HG03571 (cell line): Measurements from ENCODE around the gene IL1R1.

ENCODE experiments used
- ATAC-seq: cut with Tn5 transposase; IDR thresholded peaks from one replicate; pipeline ENCODE4 v1.9.1; 2021; ENCODE audit not compliant: unreplicated experiment

Gene IL1R1

DNA sequence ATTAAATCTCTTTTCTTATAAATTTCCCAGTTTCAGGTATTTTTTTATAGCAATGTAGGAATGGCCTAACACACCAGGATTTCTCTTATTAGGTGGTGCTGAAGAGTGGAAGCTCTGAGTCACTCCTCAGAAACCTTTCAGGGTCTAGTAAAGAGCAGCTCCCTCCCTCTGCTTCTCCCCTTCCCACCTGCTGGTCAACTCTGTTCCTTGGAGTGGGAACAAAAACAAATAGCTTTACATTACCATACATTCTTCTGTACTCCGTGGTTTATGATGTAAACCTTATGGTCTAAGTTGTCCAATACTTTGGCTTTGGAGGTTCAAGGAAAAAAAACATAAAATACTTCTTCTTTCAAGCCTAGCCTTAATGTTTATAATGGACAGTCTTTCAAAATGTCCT lies 2.7 kb upstream of the IL1R1 start:
- ATAC-seq = no peak

DNA sequence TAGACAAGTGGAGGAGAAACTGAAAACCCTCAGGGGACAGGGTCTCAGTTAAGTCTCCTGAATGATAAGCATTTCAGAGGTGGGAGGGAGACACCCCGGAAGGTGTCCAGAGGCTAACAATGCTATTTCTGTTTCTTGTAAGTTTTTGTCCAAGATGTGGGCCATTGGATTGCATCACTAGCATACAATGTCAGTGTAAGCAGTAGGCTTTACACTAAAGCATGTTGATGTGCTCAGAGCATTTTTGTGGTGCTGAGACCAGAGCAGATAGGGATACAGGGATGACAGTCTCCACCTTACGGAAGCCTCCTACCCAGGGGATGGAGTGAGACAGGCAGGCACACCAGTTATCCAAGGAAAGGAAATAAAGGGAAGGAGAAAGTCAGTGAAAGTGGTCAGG lies 2.2 kb upstream of the IL1R1 start:
- no peak for ATAC-seq

DNA sequence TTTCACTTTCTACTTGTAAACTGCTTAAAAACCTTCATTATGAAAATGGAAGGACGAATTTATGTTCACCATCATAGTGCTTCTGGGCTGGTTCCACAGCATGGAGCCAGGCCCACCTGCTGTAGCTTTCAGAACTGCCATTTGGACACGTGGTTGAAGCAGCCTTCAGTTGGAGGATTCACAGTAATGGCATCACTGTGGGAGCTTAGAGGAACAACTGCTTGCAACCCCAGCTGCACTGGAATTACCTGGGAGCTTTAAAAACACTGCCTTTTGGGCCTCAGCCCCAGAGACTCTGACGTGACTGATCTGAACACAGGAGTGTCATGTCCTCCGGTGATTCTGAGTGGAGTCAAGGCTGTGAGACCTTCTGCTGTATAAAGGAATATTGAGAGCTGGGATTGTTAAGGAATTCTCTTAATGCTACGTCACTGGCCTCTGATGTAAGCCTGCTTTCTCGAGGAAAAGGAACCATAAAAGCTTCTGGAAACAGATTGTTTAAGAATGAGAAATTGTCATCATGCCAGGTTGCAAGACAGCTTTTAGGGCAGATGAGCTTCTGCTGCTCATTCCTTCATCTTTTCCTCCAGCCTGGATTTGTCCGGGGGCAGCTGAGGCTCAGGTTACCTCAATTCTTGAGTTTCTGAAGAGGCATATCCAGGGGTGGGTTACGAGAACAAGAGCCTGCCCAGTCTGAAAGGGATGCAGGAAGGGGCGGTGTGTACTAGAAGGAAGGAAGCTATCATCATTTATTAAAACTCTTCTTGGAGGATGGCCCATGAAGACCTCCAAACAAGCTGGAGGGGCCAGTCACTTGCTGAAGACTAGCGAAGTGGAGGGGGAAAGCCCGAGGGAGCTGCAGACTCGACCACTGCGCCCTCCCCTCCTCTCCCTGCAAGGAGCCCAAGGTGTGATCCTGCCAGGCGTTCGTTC lies 1.3 kb upstream of the IL1R1 start:
- ATAC-seq = no peak

DNA sequence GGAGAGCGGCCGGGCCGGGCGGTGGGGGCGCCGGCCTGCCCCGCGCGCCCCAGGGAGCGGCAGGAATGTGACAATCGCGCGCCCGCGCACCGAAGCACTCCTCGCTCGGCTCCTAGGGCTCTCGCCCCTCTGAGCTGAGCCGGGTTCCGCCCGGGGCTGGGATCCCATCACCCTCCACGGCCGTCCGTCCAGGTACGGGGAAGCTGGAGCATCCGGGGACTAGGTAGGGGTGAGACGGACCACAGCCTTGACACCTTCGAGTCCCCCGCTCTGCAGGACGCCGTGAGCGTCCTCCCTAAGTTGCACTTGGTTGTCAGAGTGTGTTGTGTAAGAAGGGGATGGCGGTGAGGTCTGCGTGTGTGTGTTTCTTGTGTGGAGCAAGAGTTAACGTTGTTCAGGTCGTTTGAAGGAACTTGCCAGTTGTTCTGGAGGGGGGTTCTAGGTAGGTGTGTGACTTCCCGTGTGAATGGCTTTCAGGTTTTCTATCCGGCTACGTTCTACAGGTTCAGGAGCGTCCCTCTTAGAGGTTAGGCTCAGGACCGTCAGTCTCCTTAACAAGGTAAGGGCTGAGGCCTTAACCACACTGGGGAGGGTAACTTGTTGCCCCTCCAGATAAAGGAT lies 393 bp downstream of the IL1R1 start:
- no peak for ATAC-seq

DNA sequence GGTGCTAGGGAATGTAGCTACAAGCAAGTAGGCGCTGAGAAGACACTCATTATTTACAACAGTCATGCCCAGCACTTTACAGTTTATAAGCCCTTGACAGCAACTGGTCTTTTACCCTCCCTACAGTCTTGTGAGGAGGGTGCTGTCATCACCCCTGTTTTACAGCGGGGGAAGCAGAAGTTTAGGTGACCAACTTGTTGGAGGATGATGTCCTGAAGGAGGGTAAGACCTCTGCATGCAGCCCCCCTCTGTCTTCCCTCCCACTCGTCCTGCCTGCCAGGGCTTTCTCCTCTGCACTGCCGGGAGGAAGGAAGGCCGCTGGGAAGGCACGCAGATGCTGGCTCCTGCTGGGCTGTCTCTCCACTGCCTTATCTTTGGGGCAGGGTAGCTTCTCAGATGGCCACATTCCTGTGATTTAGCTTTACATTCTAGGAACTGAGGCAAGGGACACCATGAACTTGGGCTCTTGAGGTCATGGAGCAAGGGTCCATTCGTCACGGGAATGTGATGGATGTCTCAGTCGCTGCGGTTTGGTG lies 972 bp downstream of the IL1R1 start:
- no peak for ATAC-seq

DNA sequence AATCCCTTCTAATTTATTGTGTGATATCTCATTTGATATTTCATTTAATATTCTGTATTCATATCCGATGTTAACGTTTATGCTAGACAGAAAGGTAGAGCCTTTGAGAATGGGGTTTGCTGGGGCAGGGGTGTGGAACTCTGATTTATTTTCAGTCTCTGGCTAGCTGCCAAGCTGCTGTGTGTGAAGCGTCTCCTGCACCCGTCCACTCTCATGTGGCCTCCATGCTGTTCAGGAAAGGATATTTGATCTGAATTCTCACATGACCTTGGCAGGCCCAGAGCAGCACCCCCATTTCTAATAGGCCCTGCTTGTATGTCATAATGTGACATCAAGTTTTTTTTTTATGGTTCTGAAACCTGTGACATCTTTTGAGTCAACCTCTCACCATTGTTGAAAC lies 1.6 kb downstream of the IL1R1 start:
- ATAC-seq = no peak

DNA sequence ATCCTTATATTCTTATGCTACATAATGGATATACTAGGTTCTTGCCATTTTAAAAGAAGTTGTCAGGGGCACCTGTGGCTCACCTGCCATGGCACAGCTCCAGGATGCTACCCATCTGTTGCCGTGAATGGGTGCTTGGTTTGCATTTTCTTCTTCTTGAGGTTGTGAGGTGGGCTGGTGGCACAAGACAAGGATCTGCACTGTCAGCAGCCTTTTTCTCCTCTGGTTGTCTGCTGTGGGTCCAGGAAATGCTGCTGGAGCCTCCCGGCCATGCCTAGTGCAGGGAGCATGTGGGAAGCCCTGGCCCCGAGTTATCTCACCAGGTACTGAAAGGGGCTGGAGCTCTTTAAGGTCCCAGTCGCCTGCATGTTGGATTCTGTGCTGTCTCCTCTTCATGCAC lies 2.6 kb downstream of the IL1R1 start:
- no peak for ATAC-seq

DNA sequence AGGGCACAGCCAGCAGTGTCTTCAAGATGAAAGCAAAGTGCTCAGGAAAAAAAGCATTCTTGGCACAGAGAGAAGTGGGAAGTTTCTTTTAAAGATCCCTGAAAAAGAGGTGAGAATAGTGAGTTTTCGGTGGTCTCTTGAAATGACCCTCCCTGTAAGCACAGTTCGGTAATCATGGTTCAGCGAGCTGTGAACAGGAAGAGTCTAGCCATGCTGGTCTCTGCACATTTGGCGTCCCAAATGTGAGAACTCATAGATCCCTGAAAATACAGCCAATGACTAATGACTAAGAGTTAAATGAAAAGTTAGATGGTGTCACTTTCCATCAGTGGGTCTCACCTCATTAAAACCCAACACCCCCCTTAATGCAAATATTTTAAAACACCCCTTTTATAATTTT lies 3.4 kb downstream of the IL1R1 start:
- no peak for ATAC-seq

DNA sequence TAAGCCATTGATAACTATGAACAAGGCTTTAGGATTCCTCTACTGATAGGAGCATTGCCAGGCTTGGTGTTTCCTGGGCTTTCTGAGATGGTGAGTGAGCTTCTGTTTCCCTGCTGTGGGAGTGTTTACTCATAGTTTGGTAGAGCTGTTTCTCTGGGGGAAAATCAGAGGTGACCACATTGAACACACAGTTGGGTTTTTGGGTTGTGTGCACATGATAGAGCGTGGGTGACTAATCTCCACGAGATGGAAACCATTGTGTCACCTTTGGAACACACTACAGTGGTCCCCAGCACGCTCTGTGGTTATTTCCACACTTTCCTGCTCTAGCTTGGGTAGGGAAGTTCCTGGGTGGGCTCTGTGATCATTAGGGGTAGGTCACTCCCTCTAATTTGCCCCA lies 5.4 kb downstream of the IL1R1 start:
- ATAC-seq = no peak

DNA sequence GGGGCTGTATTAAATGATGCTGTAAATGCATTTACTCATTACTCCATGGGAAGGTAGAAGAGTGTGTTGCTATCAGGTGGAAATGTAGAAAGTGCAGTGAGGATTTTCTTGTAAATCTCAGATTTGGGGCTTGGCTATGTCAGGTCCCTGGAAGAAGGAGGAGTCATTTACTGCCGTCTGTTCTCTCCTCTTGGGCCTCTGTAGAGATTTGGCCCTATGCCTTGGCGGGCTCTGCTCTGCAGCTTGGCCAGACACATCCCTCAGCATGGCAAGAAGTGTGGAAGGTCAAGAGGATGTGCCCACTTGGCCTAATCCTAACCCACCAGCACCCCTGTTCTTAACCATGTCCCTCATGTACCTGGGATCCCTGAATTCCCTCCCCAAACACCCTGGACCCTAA lies 6.7 kb downstream of the IL1R1 start:
- ATAC-seq = no peak

DNA sequence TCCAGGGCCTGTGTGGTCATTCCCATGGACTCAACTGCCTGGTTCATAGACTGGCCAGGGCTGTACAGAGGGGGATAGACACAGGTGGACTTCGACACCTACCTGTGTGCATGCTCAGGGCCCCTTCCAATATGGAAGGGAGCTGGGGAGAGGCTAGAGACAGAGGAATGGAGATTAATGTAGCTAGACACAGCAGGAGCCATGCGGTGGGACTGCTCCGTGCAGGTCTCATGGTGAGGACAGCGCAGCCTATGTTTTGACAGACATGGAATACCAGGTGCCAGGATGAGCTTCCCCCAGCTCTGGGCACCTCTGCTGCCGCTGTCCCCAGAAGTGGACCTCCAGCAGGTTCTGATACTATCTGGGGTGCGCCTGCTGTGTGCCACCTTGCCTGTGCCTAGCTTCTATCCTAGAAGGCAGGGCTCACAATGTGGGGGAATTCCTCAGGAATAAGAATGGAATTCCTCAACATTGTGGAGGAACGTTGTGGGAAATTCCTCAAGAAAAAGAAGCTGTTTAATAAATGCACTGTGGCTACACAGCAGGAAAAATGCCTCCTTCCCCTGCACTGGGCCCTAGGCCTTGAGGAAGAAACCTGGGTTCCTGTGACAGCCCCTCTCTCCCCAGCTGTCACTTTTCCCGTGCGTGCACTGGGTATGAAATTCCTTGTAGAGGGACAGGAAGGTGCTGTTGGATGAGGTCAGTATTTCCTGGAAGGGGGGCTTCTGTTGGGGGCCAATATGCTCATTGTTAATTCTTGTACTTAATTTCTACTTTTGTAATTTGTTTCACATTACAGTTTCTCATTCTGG lies 7.3 kb downstream of the IL1R1 start:
- no peak for ATAC-seq

DNA sequence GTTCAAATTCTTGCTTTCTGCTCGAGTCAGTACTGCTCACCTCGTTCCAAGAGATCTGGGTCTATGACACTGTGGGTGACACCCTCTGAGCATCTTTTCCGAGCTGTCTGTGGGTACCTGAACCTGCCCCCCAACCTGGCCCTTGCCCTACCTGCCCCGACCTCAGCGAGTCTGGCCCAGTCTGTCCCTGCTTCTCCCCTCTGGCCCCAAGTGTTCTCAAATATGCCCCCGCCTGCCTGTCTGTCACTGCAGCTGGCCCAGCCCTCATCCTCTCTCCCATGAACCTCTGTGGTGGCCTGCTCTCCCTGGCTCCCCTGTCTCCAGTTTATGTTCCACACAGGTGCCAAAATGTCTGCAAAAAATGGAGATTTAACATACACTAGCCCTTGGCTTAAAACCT lies 11.8 kb downstream of the IL1R1 start:
- ATAC-seq = no peak

DNA sequence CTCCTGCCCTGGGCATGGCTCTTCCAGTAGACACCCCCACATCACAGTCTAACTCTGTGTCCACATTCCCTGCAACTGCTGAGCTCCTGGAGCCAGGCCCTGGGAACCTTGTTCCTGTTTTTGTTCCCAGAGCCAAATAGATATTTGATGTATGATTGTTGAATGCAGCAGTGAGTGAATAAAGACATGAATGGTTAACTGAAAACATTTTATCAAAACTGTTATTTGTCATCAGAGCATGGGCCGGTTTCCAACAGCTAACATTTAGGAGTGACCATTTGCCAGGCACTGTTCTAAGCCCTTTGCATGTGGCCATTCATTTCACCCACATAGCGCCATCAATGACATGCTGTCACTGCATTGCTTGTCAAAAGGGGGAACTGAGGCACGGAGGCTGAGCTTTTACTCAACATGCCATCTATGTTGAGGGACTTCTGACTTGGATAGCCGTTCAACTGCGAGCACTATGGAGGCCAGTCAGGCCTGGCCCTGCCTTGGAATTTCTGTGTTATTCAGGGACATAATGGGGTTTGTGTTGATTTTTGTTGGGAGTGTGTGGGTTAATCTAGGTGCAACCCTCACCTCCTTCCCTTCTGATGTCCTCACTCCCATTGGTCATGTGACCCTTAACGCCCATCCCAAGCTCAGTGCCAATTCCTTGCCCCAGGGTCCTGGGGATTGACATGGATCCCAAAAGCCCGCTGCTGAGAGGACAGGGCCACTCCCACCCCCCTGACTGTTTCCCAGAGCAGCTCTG lies 12.6 kb downstream of the IL1R1 start:
- no peak for ATAC-seq

DNA sequence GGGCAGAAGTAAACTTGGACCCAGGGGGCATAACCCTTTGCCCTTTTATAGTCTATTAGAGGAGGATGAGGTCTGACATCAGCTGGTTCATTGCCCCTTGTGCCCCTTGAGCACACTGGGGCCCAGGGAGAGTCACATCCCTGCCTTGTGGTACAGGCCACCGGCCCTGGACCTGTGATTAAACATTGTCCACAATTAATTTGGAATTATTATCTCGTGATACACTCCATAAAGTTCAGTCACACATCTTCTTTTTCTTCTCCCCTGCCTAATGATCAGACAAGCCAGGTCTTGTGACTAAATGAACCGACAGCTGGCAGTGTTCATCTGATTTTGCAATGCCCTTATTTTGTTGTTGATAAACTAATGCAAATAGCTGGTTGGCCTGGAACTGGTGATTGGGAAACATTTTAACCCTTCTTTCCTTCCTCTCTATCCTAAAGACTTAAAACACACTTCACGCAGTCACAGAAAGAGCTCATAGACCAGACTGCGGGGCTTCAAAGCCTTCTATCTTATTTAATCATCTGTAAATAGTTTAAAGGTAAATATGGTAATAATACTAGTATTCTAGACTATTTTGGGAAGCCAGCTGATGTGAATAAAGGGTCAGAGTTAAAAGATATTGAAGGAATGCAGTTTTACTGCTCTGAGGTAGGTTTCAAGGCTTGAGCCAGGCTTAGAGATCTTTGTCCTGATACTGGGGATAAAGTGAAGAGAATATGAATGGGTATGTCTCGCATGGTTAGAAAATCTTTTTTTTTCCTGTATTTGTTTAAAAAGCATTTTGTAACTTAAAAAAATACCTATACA lies 13.4 kb downstream of the IL1R1 start:
- no peak for ATAC-seq

DNA sequence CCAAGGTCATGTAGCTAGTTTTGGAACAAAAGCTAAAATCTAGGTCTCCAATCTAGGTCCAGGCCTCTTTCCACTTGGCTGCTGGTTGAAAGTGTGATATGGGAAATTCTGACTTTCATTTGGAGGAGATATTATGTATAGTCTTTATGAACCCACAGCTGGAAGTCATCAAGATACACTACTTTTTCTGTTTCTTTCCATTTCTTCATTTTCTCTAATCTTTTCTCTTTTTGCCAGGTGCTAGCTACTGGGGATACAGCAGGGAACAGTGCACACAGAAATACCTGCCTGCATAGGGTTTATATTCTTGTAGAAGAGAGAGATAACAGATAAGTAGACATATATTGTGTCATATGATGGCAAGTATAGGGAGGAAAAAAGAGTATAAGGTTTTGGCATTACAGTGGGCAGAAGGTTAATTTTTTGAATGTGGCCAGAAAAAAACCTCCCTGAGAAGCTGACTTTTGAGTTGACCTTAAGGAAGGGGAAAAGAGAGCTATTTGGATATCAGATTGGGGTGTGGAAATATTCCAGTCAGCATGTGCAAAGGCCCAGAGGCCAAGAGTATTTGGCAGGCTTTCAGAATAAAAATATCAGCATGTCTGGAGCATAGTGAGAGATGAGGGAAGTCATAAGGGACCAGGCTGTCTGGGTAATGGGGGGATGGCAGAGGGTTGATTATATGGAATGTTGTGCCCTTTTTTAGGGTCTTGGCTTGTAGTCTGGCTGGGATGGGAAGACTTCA lies 15.6 kb downstream of the IL1R1 start:
- ATAC-seq = no peak

DNA sequence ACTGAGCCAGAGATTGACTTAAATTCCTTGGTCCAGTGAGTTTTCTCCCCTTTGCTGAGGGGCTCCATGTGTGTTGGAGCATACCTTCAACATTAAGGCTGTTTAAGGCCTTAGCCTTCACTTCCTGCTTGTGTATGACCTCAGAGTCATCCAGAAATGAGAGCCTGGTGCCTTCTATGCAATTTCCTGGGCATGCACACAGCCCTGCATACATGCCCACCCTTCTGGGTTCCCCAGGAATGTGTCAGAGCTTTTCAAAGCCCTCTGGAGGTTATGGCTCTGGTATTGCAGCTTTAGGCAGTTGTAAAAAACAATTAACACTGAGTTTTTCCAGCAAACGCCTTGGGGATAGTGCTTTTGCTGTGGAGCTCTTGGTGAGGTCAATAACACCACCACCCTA lies 16.7 kb downstream of the IL1R1 start:
- ATAC-seq = no peak

DNA sequence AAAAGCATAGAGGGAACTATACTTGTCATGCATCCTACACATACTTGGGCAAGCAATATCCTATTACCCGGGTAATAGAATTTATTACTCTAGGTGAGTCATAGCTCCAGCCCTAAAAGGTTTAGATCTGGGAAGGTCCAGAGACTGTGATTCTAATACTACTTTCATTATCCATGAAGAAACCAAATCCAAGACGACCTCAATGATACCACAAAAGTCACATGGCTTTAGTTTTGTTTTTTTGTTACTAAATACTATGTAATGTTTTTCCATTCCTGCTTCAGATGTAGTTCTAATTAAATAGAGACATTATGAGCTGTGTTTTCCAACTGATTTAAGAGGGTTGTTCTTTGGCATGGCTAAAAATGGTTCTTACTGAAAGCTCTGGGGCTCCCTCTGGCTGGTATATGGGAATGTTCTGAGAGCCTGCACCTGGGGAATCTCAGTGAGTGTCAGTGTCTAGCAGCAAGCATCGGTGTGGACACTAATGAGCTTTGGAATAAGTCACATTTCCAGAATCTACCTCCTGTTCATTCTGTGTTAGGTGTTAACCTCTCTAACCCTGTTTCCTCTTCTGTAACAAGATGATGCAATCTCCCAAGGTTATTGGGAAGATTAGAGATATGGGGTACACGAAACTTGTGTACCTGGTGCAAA lies 23.8 kb downstream of the IL1R1 start:
- no peak for ATAC-seq

DNA sequence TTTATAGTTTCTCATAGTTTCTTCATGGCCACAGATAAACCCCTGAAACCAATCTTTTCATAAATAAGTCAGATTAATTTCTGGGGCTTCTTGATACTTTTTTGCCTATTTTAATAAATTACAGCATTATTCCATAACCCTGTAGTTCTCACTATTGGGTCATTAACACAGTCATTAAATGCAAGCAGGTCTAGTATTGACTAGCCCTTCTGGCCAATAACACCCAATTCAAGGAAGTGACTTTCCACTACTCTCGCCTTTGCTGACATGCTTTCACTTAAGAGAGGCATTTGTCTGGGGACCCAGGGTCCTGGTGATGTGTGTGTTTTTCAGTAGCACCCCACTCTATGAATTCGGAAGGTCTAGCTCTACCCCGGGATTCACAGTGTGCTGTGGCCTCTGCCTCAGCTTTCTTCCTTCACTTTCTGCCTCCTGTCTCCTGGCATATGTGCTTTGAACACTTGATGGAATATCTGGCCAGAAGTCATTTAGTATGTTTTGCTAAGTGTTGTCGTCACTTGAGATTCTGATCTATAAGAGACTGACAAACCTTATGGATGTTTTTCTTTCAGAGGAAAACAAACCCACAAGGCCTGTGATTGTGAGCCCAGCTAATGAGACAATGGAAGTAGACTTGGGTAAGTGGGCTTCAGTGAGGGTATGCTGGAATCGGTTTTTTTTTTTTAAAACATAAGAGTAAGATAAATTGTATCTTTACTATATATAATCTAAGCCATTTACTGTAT lies 25.7 kb downstream of the IL1R1 start:
- no peak for ATAC-seq
